Measurements from ENCODE around the gene SPO11.
"Not testable (repeated sequence)": the region's sequence is repeated elsewhere in the genome, so short reads cannot be mapped to it uniquely, and the experiment has no call there.

Gene SPO11

DNA sequence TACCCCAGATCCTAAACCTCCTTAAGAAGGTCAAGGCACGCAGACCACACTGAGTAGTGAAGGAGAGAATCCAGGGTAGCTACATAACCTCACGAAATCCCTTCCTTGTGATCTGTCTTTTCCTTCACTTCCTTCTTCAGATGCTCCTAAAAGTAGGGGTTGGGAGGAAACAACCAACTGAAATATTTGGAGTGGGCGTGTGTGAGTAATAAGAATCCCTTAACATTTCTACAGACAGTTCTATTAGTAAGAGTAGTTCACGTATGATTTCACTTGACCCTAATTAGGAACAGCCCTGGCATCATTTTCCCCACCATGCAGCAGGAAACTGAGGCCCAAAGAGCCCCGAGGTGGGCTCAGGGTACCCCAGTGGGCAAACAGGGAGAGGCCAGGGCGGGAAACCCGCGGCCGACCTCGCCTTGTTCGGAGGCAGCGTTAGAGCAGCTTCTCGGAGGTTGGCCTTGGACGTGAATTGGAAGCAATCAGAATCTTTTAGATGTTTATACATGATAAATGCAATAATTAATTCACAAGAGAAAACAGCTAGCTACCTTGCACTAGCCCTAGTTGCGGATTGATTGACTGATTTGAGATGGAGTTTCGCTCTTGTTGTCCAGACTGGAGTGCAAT is 20.6 kb downstream of the SPO11 start:
- DNase-seq (ENCODE audit: low read depth): no peak
- TF ChIP-seq, protein P1, sequence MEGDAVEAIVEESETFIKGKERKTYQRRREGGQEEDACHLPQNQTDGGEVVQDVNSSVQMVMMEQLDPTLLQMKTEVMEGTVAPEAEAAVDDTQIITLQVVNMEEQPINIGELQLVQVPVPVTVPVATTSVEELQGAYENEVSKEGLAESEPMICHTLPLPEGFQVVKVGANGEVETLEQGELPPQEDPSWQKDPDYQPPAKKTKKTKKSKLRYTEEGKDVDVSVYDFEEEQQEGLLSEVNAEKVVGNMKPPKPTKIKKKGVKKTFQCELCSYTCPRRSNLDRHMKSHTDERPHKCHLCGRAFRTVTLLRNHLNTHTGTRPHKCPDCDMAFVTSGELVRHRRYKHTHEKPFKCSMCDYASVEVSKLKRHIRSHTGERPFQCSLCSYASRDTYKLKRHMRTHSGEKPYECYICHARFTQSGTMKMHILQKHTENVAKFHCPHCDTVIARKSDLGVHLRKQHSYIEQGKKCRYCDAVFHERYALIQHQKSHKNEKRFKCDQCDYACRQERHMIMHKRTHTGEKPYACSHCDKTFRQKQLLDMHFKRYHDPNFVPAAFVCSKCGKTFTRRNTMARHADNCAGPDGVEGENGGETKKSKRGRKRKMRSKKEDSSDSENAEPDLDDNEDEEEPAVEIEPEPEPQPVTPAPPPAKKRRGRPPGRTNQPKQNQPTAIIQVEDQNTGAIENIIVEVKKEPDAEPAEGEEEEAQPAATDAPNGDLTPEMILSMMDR (IDR thresholded peaks at IDR 0.05; ENCODE audit: insufficient read depth, low read depth, low read length, missing control alignments): no peak
- no peak overlapping the region for H3K4me3 ChIP-seq (ENCODE audit: low read length)

DNA sequence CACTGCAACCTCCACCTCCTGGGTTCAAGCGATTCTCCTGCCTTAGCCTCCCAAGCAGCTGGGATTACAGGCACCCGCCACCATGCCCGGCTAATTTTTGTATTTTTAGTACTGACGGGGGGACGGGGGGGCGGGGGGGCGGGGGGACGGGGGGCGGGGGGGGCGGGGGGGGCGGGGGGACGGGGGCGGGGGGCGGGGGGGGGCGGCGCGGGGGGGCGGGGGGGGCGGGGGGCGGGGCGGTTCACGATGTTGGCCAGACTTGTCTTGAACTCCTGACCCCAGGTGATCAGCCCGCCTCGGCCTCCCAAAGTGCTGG is 21.1 kb downstream of the SPO11 start:
- DNase-seq (ENCODE audit: low read depth): not testable (repeated sequence)
- H3K4me3 ChIP-seq (ENCODE audit: low read length): peak overlapping the region; percentile 100

DNA sequence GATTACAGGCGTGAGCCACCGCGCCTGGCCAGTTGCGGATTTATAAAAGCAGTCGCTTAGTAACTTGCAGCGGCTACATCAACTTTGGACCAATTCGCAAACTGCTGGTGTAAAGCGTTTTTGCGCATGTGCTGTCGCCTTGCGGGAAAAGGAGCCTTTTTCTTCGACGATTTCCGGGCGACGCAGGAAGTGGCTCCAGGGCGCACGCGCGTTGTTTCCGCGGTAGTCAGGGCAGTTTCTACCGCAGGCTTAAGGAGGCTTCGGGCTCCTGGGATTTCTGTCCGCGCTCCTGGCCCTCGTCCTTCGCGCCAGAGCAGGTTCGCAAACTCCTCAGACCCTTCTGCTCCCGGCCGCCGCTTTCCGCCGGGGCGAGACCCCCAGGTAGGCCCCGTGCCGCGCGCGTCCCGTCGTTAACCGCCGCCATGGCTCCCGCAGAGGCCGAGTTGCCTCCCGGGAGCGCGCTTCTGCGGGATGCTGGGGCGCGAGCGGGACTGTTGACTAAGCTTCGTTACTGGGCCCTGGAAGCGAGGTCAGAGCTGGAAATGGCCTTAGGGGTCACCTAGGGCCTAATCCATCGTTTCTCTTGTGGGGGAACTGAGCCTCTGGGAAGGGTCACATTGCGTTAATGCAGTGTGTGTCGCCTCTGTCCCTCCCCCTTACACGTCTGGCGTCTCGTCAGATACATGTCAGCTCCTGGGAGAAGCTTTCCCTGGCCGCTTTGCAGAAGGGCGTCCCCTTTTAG is 21.6 kb downstream of the SPO11 start, which contains the start of gene RAE1:
Gene RAE1, plus strand, starts transcription at position 214 of the 742 bp plus-strand sequence. CDS start 2,784 bp downstream, outside the sequence.
- TF ChIP-seq, protein P1 (IDR thresholded peaks at IDR 0.05; ENCODE audit: insufficient read depth, low read depth, low read length, missing control alignments): no peak
- H3K4me3 ChIP-seq (ENCODE audit: low read length): peak within 1 kb of the TSS; percentile 100
- DNase-seq (ENCODE audit: low read depth): peak; percentile 95

DNA sequence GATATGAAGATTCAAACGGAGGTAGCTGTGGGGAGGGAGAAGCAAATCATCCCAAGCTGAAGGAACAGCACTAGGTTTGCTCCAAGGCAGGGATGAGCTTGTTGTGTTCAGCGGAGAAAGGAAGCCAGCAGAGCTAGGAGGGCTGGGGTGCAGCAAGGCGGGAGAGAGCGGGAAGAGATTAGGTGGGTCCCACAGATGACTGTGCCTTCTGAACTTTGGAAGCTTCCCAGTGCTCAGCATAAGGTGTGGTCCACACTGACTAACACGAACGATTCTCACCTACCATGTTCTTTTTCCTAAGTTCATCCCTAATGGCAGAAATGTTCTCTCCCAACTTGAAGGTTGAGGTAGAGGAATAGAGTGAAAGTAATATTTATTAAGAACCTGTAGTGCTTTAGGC is 22.7 kb downstream of the SPO11 start:
- H3K4me3 ChIP-seq (ENCODE audit: low read length): peak overlapping the region; percentile 100
- TF ChIP-seq, protein P1 (IDR thresholded peaks at IDR 0.05; ENCODE audit: insufficient read depth, low read depth, low read length, missing control alignments): no peak
- no peak for DNase-seq (ENCODE audit: low read depth)

DNA sequence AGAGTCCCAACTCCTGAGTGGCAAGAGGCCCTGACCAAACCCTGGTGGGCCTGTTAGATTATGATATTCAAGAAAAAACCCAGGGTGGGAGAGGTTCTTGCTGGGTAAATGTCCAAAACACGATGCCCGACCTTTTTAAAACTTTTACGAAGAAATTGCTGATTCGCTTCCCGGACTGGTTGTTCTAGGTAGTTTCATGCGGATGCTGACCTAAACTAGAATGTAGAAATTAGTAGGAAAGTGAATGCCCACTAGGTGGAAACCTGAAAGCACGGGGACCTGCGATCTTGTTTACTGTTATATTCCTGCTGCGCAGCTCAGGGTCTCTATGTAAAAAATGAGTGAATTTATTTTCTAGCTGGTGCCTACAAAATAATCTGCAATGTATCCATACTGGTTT is 23.7 kb downstream of the SPO11 start:
- no peak overlapping the region for H3K4me3 ChIP-seq (ENCODE audit: low read length)
- TF ChIP-seq, protein P1 (IDR thresholded peaks at IDR 0.05; ENCODE audit: insufficient read depth, low read depth, low read length, missing control alignments): no peak
- DNase-seq (ENCODE audit: low read depth): no peak

DNA sequence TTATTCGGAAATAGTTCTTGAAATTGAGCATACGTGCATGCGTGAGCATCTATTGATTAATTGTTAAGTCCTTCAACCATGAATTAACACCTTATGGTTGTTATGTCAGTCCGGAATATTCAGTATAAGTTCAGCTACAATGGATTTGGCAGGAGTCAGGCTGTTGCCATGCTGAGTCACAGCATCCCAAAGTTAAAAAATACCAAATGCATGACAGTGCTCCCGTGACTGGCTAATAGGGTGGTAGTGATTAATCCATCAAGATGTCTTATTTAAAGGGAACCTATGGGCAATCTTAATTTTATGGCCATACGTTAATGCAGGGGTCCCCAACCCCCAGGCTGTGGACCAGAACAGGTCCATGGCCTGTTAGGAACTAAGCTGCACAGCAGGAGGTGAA is 31.9 kb downstream of the SPO11 start:
- TF ChIP-seq, protein P1 (IDR thresholded peaks at IDR 0.05; ENCODE audit: insufficient read depth, low read depth, low read length, missing control alignments): no peak
- DNase-seq (ENCODE audit: low read depth): peak; percentile 91
- no peak overlapping the region for H3K4me3 ChIP-seq (ENCODE audit: low read length)

DNA sequence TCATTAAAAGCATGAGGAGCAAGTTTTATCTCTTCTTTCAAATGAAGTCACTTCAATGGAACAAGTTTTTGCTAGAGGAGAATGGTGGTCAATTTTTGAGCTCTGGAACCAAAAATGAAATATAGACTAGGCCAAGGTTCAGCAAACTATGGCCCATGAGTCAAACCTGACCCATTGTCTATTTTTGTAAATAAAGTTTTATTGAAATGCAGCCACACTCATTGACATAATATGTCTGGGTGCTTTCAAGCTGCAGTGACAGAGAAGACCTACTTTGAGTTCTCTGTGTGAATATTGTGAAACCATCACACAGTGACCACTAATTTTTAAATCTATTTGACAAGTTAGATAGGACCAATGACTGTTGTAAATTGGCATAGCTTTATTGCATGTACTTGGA is 34.8 kb downstream of the SPO11 start:
- TF ChIP-seq, protein P1 (IDR thresholded peaks at IDR 0.05; ENCODE audit: insufficient read depth, low read depth, low read length, missing control alignments): no peak
- no peak overlapping the region for H3K4me3 ChIP-seq (ENCODE audit: low read length)

More for the DNA sequence above, 34.8 kb downstream of the SPO11 start:
- DNase-seq (ENCODE audit: low read depth): no peak
